Measurements from ENCODE around the gene SIGLEC5. TPM values are rescaled to one million over a fixed set of nuclear protein-coding genes. Genes with fewer than 3 reads are reported as not detected.

Gene SIGLEC5
- total RNA-seq, 2 donors from 2014 or later = 0.52 TPM; not detected in 1

GRCh38 chr19:51586799-51587198 is 43.4 kb downstream of the SIGLEC5 start:
- H3K36me3 ChIP-seq (replicated peaks in 1 of 2; ENCODE audit: insufficient read depth in 1 of 2, low read depth in 2 of 2) = peaks cover 0 to 5% of the 10 kb centered on the region in 2 donors
- H3K27me3 ChIP-seq = no peaks in the 10 kb centered on the region
- H3K27ac ChIP-seq = no peak overlapping the region
- intact Hi-C loops (cut with DNase I) = no loop called here
- WGBS, 2 donors = 95% methylated on average over 4 of the region's 4 CpGs
- no peak for DNase-seq
- H3K4me1 ChIP-seq = no peaks in the 10 kb centered on the region
- H3K9me3 ChIP-seq = peaks cover 0 to 21% (median 0%) of the 10 kb centered on the region in 3 donors
- TF ChIP-seq CTCF (IDR thresholded peaks at IDR 0.05) (no peak), POLR2A (IDR thresholded peaks at IDR 0.05) (no peak)
- ATAC-seq = no peak
- H3K4me3 ChIP-seq = no peak overlapping the region

- intact Hi-C loops (cut with DNase I) = no loop called here
- Histone ChIP-seq H3K27ac (no peak overlapping the region), H3K27me3 (no peaks in the 10 kb centered on the region), H3K9me3 (peaks cover 0 to 21% (median 0%) of the 10 kb centered on the region in 3 donors), H3K36me3 (replicated peaks in 1 of 2; ENCODE audit: insufficient read depth in 1 of 2, low read depth in 2 of 2) (peaks cover 0 to 9% of the 10 kb centered on the region in 2 donors), H3K4me1 (no peaks in the 10 kb centered on the region), H3K4me3 (no peak overlapping the region)
- ATAC-seq (no peak), DNase-seq (no peak)
- TF ChIP-seq CTCF (IDR thresholded peaks at IDR 0.05) = no peak
- TF ChIP-seq POLR2A (IDR thresholded peaks at IDR 0.05) = no peak
- WGBS, 2 donors = 82 to 100% methylated on average over 1 of the region's 1 CpG
These were observed 44.0 kb downstream of the SIGLEC5 start for GRCh38 chr19:51586103-51586728.

- no peak for DNase-seq
- H3K36me3 ChIP-seq (replicated peaks in 1 of 2; ENCODE audit: insufficient read depth in 1 of 2, low read depth in 2 of 2) = peaks cover 0 to 5% of the 10 kb centered on the region in 2 donors
- H3K27me3 ChIP-seq = no peaks in the 10 kb centered on the region
- H3K4me3 ChIP-seq = no peak overlapping the region
- ATAC-seq = no peak
- H3K4me1 ChIP-seq = peaks cover 15% of the 10 kb centered on the region
- WGBS, 2 donors = 92 to 95% methylated on average over 6 of the region's 6 CpGs
- no peak overlapping the region for H3K27ac ChIP-seq
- intact Hi-C loops (cut with DNase I) = no loop called here
- no peaks in the 10 kb centered on the region for H3K9me3 ChIP-seq
- TF ChIP-seq CTCF (IDR thresholded peaks at IDR 0.05) (no peak), POLR2A (IDR thresholded peaks at IDR 0.05) (no peak)
These were observed 53.4 kb downstream of the SIGLEC5 start for GRCh38 chr19:51576850-51577249.

DNA sequence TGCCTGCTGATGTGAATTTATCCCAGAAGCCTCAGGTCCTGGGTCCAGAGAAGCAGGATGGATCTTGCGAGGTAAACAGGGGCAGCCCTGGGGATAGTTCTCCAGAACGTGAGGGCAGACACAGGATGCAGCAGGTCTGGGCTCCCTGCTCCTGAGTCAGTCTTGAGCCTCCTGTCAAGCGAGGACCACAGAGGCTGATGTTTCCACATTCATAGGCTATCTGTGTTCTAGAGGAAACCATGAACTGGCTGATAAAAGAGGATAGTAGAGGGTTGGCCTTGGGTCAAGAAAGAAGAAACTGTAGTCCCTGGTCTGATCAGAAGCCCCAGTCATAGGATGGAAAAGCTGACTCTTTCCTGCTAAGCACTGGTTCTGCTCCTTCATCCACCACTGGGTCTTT is 56.9 kb downstream of the SIGLEC5 start:
- TF ChIP-seq POLR2A (IDR thresholded peaks at IDR 0.05) (no peak), CTCF (IDR thresholded peaks at IDR 0.05) (no peak)
- ATAC-seq (no peak), DNase-seq (no peak)
- H3K4me1 ChIP-seq = peaks cover 18% of the 10 kb centered on the region
- 82 to 91% methylated on average over 3 of the region's 3 CpGs for WGBS, 2 donors
- no peaks in the 10 kb centered on the region for H3K27me3 ChIP-seq
- H3K9me3 ChIP-seq = no peaks in the 10 kb centered on the region
- H3K36me3 ChIP-seq (replicated peaks in 1 of 2; ENCODE audit: insufficient read depth in 1 of 2, low read depth in 2 of 2) = no peaks in the 10 kb centered on the region
- H3K4me3 ChIP-seq = no peak overlapping the region
- intact Hi-C loops (cut with DNase I) = no loop called here
- no peak overlapping the region for H3K27ac ChIP-seq

DNA sequence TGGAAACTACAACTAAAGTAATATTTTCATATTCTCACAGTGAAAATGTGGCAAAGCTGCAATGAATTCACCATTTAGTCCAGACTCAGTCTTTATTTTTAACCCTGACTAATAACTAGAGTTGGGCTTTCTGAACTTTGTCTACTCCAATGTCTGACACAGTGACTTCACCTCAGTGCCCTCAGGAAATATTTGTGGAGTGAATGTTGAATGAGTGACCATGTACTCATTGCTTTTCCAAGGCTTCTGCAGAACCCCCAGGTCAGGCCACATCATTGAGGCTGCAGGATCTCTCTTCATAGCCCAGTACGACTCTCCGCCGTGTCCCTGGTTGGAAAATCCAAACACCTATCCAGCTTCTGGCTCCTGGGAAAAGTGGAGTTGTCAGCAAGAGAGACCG is 57.3 kb downstream of the SIGLEC5 start:
- ATAC-seq = no peak
- intact Hi-C loops (cut with DNase I) = no loop called here
- peaks cover 18% of the 10 kb centered on the region for H3K4me1 ChIP-seq
- no peak overlapping the region for H3K27ac ChIP-seq
- H3K27me3 ChIP-seq = no peaks in the 10 kb centered on the region
- no peak for DNase-seq
- 75 to 92% methylated on average over 4 of the region's 4 CpGs for WGBS, 2 donors
- H3K4me3 ChIP-seq = no peak overlapping the region
- no peak for TF ChIP-seq POLR2A (IDR thresholded peaks at IDR 0.05)
- TF ChIP-seq CTCF (IDR thresholded peaks at IDR 0.05) = no peak
- no peaks in the 10 kb centered on the region for H3K36me3 ChIP-seq (replicated peaks in 1 of 2; ENCODE audit: insufficient read depth in 1 of 2, low read depth in 2 of 2)
- H3K9me3 ChIP-seq = no peaks in the 10 kb centered on the region

Measured in body of pancreas (tissue), 4 donors.